HepG2 (cell line): ENCODE data around the gene CHCHD6. TPM values are rescaled to one million over a fixed set of nuclear protein-coding genes. Genes with fewer than 3 reads are reported as not detected.

Experiments used
- ATAC-seq: fragments of 200-7000 bp; cut with Tn5 transposase; 3 replicates; pipeline ENCODE4 v1.9.1; 2020; ENCODE audit warnings: mild to moderate bottlenecking, moderate library complexity
- BruUV-seq: library from RNA; stranded (reverse); fragments of 400-500 nt; replicated peaks from 2 replicates; lab custom pipeline; 2021; lab: Mats Ljungman, UMichigan
- CTCF ChIA-PET: fragments of 300-600 bp; formaldehyde crosslinking; extraction: SDS; loops from one replicate; lab custom pipeline; 2021; ENCODE audit warnings: low total read pairs, inconsistent platforms, low intra/inter-chr PET ratio; lab: Yijun Ruan, JAX
- POLR2A ChIA-PET: fragments of 350-600 bp; sonication (Branson Sonifier 250); formaldehyde crosslinking; loops from one replicate; lab custom pipeline; 2020; ENCODE audit warnings: antibody characterized with exemption, inconsistent platforms; lab: Yijun Ruan, JAX
- DNase-seq: peaks from one replicate; pipeline ENCODE4 v3.0.0-alpha.2; 2015; ENCODE audit warnings: low spot score
- FAIRE-seq: peaks from 3 replicates; lab custom pipeline; 2011; peaks lifted over from hg19 to GRCh38; lab: Jason Lieb, UNC
- H2AFZ ChIP-seq: one replicate; pipeline ENCODE4 v1.6.1; 2011; ENCODE audit warnings: low read length, inconsistent platforms
- H3K27ac ChIP-seq: fragments of 300-600 bp; 3 replicates; pipeline ENCODE4 v1.8.0; 2011; ENCODE audit warnings: mixed run types, mild to moderate bottlenecking, mixed read lengths, low read length, inconsistent platforms; ENCODE audit not compliant: insufficient read depth; ENCODE audit errors: extremely low read length
- H3K27me3 ChIP-seq, 2 experiments: fragments of 200-600 bp in 1 of 2; 2 replicates in 1 of 2; 3 replicates in 1 of 2; pipeline versions ENCODE4 v1.6.0 to v1.8.0; 2011; ENCODE audit warnings: low read length in 2 of 2, mild to moderate bottlenecking in 2 of 2, moderate library complexity in 2 of 2, inconsistent platforms in 1 of 2; ENCODE audit not compliant: insufficient read depth in 2 of 2, control insufficient read depth in 1 of 2
- H3K36me3 ChIP-seq, 2 experiments: fragments of 200-600 bp in 1 of 2; replicated peaks in 1 of 2; 2 replicates in 1 of 2; 3 replicates in 1 of 2; pipeline versions ENCODE4 v1.5.1 to v1.8.0; 2011; ENCODE audit warnings: low read length in 2 of 2, inconsistent platforms in 1 of 2; ENCODE audit not compliant: insufficient read depth in 2 of 2, control insufficient read depth in 1 of 2
- H3K4me1 ChIP-seq: 2 replicates; pipeline ENCODE4 v1.5.1; 2012; ENCODE audit warnings: low read length, inconsistent platforms; ENCODE audit not compliant: insufficient read depth
- H3K4me2 ChIP-seq: 2 replicates; pipeline ENCODE4 v1.6.0; 2011; ENCODE audit warnings: low read depth, low read length, inconsistent platforms
- H3K4me3 ChIP-seq, 3 experiments: fragments of 200-600 bp in 1 of 3; sonication (generic), shearing (Covaris generic) in 1 of 3; replicated peaks in 1 of 3; 2 replicates each; pipeline ENCODE4 v1.5.1; 2011 to 2016; ENCODE audit warnings: low read length in 3 of 3, inconsistent platforms in 2 of 3, low read depth in 2 of 3, mild to moderate bottlenecking in 2 of 3, control low read depth in 1 of 3, mixed read lengths in 1 of 3; ENCODE audit not compliant: insufficient read depth in 1 of 3
- H3K79me2 ChIP-seq: one replicate; pipeline ENCODE4 v1.6.1; 2011; ENCODE audit warnings: low read length, inconsistent platforms; ENCODE audit not compliant: insufficient read depth
- H3K9ac ChIP-seq: 2 replicates; pipeline ENCODE4 v1.6.0; 2011; ENCODE audit warnings: mild to moderate bottlenecking, low read depth, low read length, inconsistent platforms; ENCODE audit not compliant: insufficient read depth
- H3K9me3 ChIP-seq: 2 replicates; pipeline ENCODE4 v1.5.1; 2012; ENCODE audit warnings: mild to moderate bottlenecking, low read length
- H4K20me1 ChIP-seq: 2 replicates; pipeline ENCODE4 v1.6.0; 2011; ENCODE audit warnings: inconsistent platforms, mild to moderate bottlenecking, low read length, moderate library complexity; ENCODE audit not compliant: insufficient read depth
- EHMT2 ChIP-seq: fragments of 200-600 bp; sonication (generic); IDR thresholded peaks from 2 replicates; pipeline ENCODE4 v1.7.0; 2017; ENCODE audit warnings: antibody characterized with exemption, low read depth, low read length, borderline replicate concordance
- FOXC1 ChIP-seq: sonication (generic); formaldehyde crosslinking; IDR thresholded peaks from 2 replicates; pipeline ENCODE4 v1.8.0; 2022; ENCODE audit warnings: mild to moderate bottlenecking, missing genetic modification reagents, borderline replicate concordance
- NBN ChIP-seq: fragments of 450-650 bp; conservative IDR thresholded peaks from 2 replicates; pipeline ENCODE4 v1.6.1; 2017
- SIN3B ChIP-seq: fragments of 150-350 bp; IDR thresholded peaks from 2 replicates; pipeline ENCODE4 v1.6.1; 2014; ENCODE audit warnings: low read length
- ZBTB34 ChIP-seq: sonication (generic); formaldehyde crosslinking; IDR thresholded peaks from 2 replicates; pipeline ENCODE4 v1.8.0; 2022; ENCODE audit warnings: mild to moderate bottlenecking, missing genetic modification reagents
- ZNF496 ChIP-seq: sonication (generic); formaldehyde crosslinking; IDR thresholded peaks from 2 replicates; pipeline ENCODE4 v1.8.1; 2023; ENCODE audit warnings: mild to moderate bottlenecking, moderate library complexity, missing genetic modification reagents; ENCODE audit not compliant: insufficient replicate concordance
- ZNF562 ChIP-seq: sonication (generic); formaldehyde crosslinking; IDR thresholded peaks from 2 replicates; pipeline ENCODE4 v1.8.0; 2022; ENCODE audit warnings: missing genetic modification reagents, borderline replicate concordance
- WGBS: methylation state at CpG from one replicate; pipeline ENCODE4 v1.1.6; 2017; ENCODE audit warnings: low lambda C conversion rate; 5-methylcytosine and 5-hydroxymethylcytosine counted together
- in situ Hi-C: cut with HindIII; loops from 2 replicates; pipeline ENCODE4 v1.10.0; 2017; ENCODE audit warnings: low pct_unique_long_range_greater_than_20kb; ENCODE audit not compliant: extremely low pct_ligation_motif_present
- intact Hi-C: fragments of 100-400 bp; cut with micrococcal nuclease; formaldehyde crosslinking; loops from one replicate; pipeline ENCODE4 v1.10.0; 2022; ENCODE audit not compliant: unreplicated experiment
- polyA plus RNA-seq, 8 experiments: library from polyadenylated mRNA; depleted of rRNA in 3 of 8; stranded (reverse) in 7 of 8; unstranded in 1 of 8; fragments of >200 nt; fragmentation: Illumina TruSeq in 4 of 8; extraction: Trizol in 4 of 8; gene quantifications; 2 replicates each; pipeline versions ENCODE4 v1.2.1 to v1.2.3, GENCODE V29; 2011 to 2016; ENCODE audit warnings: low read depth in 4 of 8, missing spikeins in 1 of 8, mixed read lengths in 1 of 8; ENCODE audit not compliant: insufficient read depth in 1 of 8
- total RNA-seq, 5 experiments: library from RNA; depleted of rRNA; stranded (reverse); fragments of >200 nt; fragmentation: Illumina TruSeq; extraction: Trizol; gene quantifications; 2 replicates each; pipeline ENCODE4 v1.2.3, GENCODE V29; 2016; ENCODE audit warnings: low read depth in 1 of 5

The CHCHD6 gene
- total and polyA plus RNA-seq, 2 of the 13 experiments (the other 11 are each of a cell fraction or from before 2014, with no cell fraction given) = 20.3 to 20.8 TPM

- intact Hi-C loops = no loop called here
- CTCF ChIA-PET = no interaction called here
- no peaks in the 10 kb centered on the region for H3K4me1 ChIP-seq
- POLR2A ChIA-PET = no interaction called here
- H3K4me2 ChIP-seq = no peak overlapping the region
- H3K4me3 ChIP-seq = no peak overlapping the region
- H3K27me3 ChIP-seq = no peaks in the 10 kb centered on the region
- in situ Hi-C loops = no loop called here
- no peak for DNase-seq
- no peak overlapping the region for H3K9ac ChIP-seq
- no peak for FAIRE-seq
- no peak overlapping the region for H2AFZ ChIP-seq
- TF ChIP-seq ZNF562 (CRISPR knock-in tag) = no peak
- TF ChIP-seq SIN3B = no peak
- no peak for TF ChIP-seq EHMT2
- TF ChIP-seq NBN = no peak
- TF ChIP-seq ZBTB34 (CRISPR knock-in tag) = no peak
- no peak for TF ChIP-seq FOXC1 (CRISPR knock-in tag)
- peaks cover 0 to 2% of the 10 kb centered on the region in 2 experiments; a peak in 2 of 5 replicates for H3K36me3 ChIP-seq
- no peaks in the 10 kb centered on the region for H4K20me1 ChIP-seq
- no peak overlapping the region for H3K27ac ChIP-seq
- no peaks in the 10 kb centered on the region for H3K9me3 ChIP-seq
- no TSS peak for BruUV-seq
- H3K79me2 ChIP-seq = no peaks in the 10 kb centered on the region
- 95% methylated on average over 3 of the region's 3 CpGs for WGBS
- ATAC-seq = no peak
Observed at GRCh38 chr3:126939733-126940132, 235.7 kb downstream of the CHCHD6 start.

- H3K27ac ChIP-seq = no peak overlapping the region
- H2AFZ ChIP-seq = no peak overlapping the region
- H3K4me2 ChIP-seq = no peak overlapping the region
- no TSS peak for BruUV-seq
- intact Hi-C loops (no loop called here), in situ Hi-C loops (no loop called here)
- POLR2A ChIA-PET = no interaction called here
- H3K36me3 ChIP-seq = peaks cover 0 to 2% of the 10 kb centered on the region in 2 experiments; a peak in 2 of 5 replicates
- FAIRE-seq (no peak), DNase-seq (no peak), ATAC-seq (no peak)
- no peak overlapping the region for H3K9ac ChIP-seq
- H3K9me3 ChIP-seq = no peaks in the 10 kb centered on the region
- H3K27me3 ChIP-seq = no peaks in the 10 kb centered on the region
- H3K4me1 ChIP-seq = no peaks in the 10 kb centered on the region
- H4K20me1 ChIP-seq = no peaks in the 10 kb centered on the region
- WGBS = 87% methylated on average over 5 of the region's 5 CpGs
- TF ChIP-seq ZNF496 (CRISPR knock-in tag) = no peak
- H3K4me3 ChIP-seq = no peak overlapping the region
- H3K79me2 ChIP-seq = no peaks in the 10 kb centered on the region
- CTCF ChIA-PET = no interaction called here
Observed at GRCh38 chr3:126941721-126942270, 237.8 kb downstream of the CHCHD6 start.
